ENCODE data around the gene LTB4R.
"Not testable (repeated sequence)": the region's sequence is repeated elsewhere in the genome, so short reads cannot be mapped to it uniquely, and the experiment has no call there.

Gene LTB4R

DNA sequence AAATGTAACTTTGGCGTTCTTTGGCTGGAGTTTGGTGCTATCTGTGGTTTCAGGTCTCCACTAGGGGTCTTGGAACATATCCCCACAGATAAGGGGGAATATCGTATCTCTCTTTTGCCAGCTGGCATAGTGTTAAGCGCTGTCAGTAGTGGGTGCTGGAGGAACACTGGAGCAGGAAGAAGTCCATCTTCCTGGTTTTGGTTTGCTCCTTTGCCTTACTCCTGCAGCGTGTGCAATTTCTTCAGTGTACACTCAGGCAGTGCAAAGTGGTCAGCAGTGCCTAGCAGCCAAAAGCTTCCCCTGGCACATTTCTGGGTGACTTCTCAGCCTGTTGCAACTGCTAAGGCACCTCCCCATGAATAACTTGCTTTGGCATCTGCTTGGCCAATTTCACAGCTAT, 40.2 kb downstream of the LTB4R start:
- Histone ChIP-seq H3K36me3 (no peaks in the 10 kb centered on the region), H3K4me3 (ENCODE audit: low read depth, low read length) (no peak overlapping the region), H3K27ac (no peak overlapping the region), H3K9me3 (ENCODE audit: severe bottlenecking) (no peaks in the 10 kb centered on the region), H3K27me3 (ENCODE audit: insufficient read depth, low read depth, severe bottlenecking) (no peaks in the 10 kb centered on the region)
- DNase-seq = no peak
- TF ChIP-seq CTCF (IDR thresholded peaks at IDR 0.05; ENCODE audit: low read depth, low read length) = 0 out of 2 replicates have a peak, but pooled peaks have one; percentile 2

GRCh38 chr14:24353559-24354481, 42.5 kb downstream of the LTB4R start:
- no peak for DNase-seq
- no peaks in the 10 kb centered on the region for H3K36me3 ChIP-seq
- no peak overlapping the region for H3K4me3 ChIP-seq (ENCODE audit: low read depth, low read length)
- no peaks in the 10 kb centered on the region for H3K27me3 ChIP-seq (ENCODE audit: insufficient read depth, low read depth, severe bottlenecking)
- no peaks in the 10 kb centered on the region for H3K9me3 ChIP-seq (ENCODE audit: severe bottlenecking)
- TF ChIP-seq CTCF (IDR thresholded peaks at IDR 0.05; ENCODE audit: low read depth, low read length) = no peak
- no peak overlapping the region for H3K27ac ChIP-seq

DNA sequence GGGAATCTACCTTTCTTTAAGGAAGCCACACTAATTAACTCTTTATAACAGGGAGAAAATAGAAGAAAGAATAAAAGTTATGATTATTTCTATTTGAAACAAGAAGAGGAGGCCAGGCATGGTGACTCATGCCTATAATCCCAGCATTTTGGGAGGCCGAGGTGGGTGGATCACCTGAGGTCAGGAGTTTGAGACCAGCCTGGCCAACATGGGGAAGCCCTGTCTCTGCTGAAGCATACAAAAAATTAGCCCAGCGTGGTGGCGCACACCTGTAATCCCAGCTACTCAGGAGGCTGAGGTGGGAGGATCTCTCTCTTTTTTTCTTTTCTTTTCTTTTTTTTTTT, 43.2 kb downstream of the LTB4R start:
- DNase-seq, H3K27ac ChIP-seq: not testable (repeated sequence)

GRCh38 chr14:24355009-24355408, 43.7 kb downstream of the LTB4R start:
- H3K4me3 ChIP-seq (ENCODE audit: low read depth, low read length) = no peak overlapping the region
- no peaks in the 10 kb centered on the region for H3K9me3 ChIP-seq (ENCODE audit: severe bottlenecking)
- no peaks in the 10 kb centered on the region for H3K27me3 ChIP-seq (ENCODE audit: insufficient read depth, low read depth, severe bottlenecking)
- TF ChIP-seq CTCF (IDR thresholded peaks at IDR 0.05; ENCODE audit: low read depth, low read length) = no peak
- no peaks in the 10 kb centered on the region for H3K36me3 ChIP-seq
- DNase-seq = no peak
- H3K27ac ChIP-seq = no peak overlapping the region

More for the DNA sequence above, 43.2 kb downstream of the LTB4R start:
- not testable (repeated sequence) for H3K27me3 ChIP-seq (ENCODE audit: insufficient read depth, low read depth, severe bottlenecking); H3K36me3 ChIP-seq; H3K4me3 ChIP-seq (ENCODE audit: low read depth, low read length); H3K9me3 ChIP-seq (ENCODE audit: severe bottlenecking)

DNA sequence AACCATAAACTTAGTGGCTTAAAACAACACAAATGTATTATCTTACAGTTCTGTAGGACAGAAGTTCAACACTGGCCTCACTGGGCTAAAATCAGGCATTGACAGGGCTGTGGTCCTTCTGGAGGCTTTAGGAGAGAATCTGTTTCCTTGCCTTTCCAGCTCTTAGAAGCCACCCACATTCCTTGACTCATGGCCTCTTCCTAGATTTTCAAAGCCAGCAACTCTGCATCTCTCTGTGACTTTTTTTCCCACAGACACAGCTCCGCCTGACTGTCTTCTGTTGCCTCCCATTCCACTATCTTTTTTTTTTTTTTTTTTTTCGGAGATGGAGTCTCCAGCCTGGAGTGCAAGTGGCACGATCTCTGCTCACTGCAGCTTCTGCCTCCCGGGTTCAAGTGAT, 44.9 kb downstream of the LTB4R start:
- Histone ChIP-seq H3K4me3 (ENCODE audit: low read depth, low read length) (no peak overlapping the region), H3K9me3 (ENCODE audit: severe bottlenecking) (no peaks in the 10 kb centered on the region), H3K36me3 (no peaks in the 10 kb centered on the region), H3K27me3 (ENCODE audit: insufficient read depth, low read depth, severe bottlenecking) (no peaks in the 10 kb centered on the region), H3K27ac (no peak overlapping the region)
- no peak for TF ChIP-seq CTCF (IDR thresholded peaks at IDR 0.05; ENCODE audit: low read depth, low read length)
- DNase-seq = no peak

- H3K4me3 ChIP-seq (ENCODE audit: low read depth, low read length) = no peak overlapping the region
- no peaks in the 10 kb centered on the region for H3K9me3 ChIP-seq (ENCODE audit: severe bottlenecking)
- DNase-seq = no peak
- no peaks in the 10 kb centered on the region for H3K27me3 ChIP-seq (ENCODE audit: insufficient read depth, low read depth, severe bottlenecking)
- no peak for TF ChIP-seq CTCF (IDR thresholded peaks at IDR 0.05; ENCODE audit: low read depth, low read length)
- no peaks in the 10 kb centered on the region for H3K36me3 ChIP-seq
- H3K27ac ChIP-seq = no peak overlapping the region
Measured at GRCh38 chr14:24360281-24360680, 49.0 kb downstream of the LTB4R start.

All from WERI-Rb-1 (cell line).